SH-SY5Y (cell line): Measurements from ENCODE around the gene ZNF574.

Experiments
- GATA2 ChIP-seq: IDR thresholded peaks from 2 replicates; pipeline ENCODE4 v1.6.1; 2011; ENCODE audit warnings: mild to moderate bottlenecking, low read depth, low read length
- GATA3 ChIP-seq: IDR thresholded peaks from 2 replicates; pipeline ENCODE4 v1.6.1; 2011; ENCODE audit warnings: low read depth, mild to moderate bottlenecking, low read length, moderate library complexity

GRCh38 chr19:42109896-42110295 lies 33.9 kb downstream of the ZNF574 start:
- no peak for TF ChIP-seq GATA2
- TF ChIP-seq GATA3 = no peak
